ENCODE measurements around the gene FAM186B.

GRCh38 chr12:49648712-49649003 is 43.2 kb upstream of the FAM186B start:
- TF ChIP-seq CTCF (IDR thresholded peaks at IDR 0.05) (no peak), POLR2A (IDR thresholded peaks at IDR 0.05) (no peak)

Measured in heart left ventricle (tissue), 13 donors.